HEK293 (cell line): ENCODE data around the gene IRS1.

Experiments
- CTCF ChIA-PET: fragments of 350-600 bp; formaldehyde crosslinking; extraction: SDS; loops from one replicate; lab custom pipeline; 2021; ENCODE audit warnings: antibody characterized with exemption; lab: Yijun Ruan, JAX
- POLR2A ChIA-PET: fragments of 300-600 bp; formaldehyde crosslinking; extraction: SDS; loops from one replicate; lab custom pipeline; 2020; ENCODE audit warnings: antibody characterized with exemption, inconsistent platforms; lab: Yijun Ruan, JAX
- H3K27ac ChIP-seq: fragments of 200-500 bp; sonication (Bioruptor generic); 2 replicates; pipeline ENCODE4 v1.5.1; 2014; ENCODE audit warnings: low read depth, low read length, control low read depth, inconsistent platforms; ENCODE audit errors: extremely low read depth
- H3K36me3 ChIP-seq, 2 experiments: fragments of 200-500 bp in 1 of 2; sonication (Bioruptor generic) in 1 of 2; 1 replicate in 1 of 2; 2 replicates in 1 of 2; pipeline ENCODE4 v1.5.1; 2014 to 2017; ENCODE audit warnings: inconsistent platforms in 2 of 2, low read length in 2 of 2; ENCODE audit not compliant: control insufficient read depth in 2 of 2, insufficient read depth in 1 of 2
- H3K4me1 ChIP-seq: fragments of 200-500 bp; sonication (Bioruptor generic); 2 replicates; pipeline ENCODE4 v1.5.1; 2014; ENCODE audit warnings: mild to moderate bottlenecking, low read length, inconsistent platforms; ENCODE audit not compliant: control insufficient read depth, insufficient read depth
- H3K4me3 ChIP-seq: 2 replicates; pipeline ENCODE4 v1.5.1; 2011; ENCODE audit warnings: low read depth, mild to moderate bottlenecking, control low read depth, low read length, moderate library complexity
- H3K9me3 ChIP-seq: fragments of 200-500 bp; sonication (Bioruptor generic); 2 replicates; pipeline ENCODE4 v1.5.1; 2014; ENCODE audit warnings: low read depth, low read length, inconsistent platforms; ENCODE audit not compliant: control insufficient read depth, insufficient read depth
- ATF2 ChIP-seq: fragments of 450-650 bp; formaldehyde crosslinking; IDR thresholded peaks from 2 replicates; pipeline ENCODE4 v1.5.1; 2016; ENCODE audit warnings: missing biosample characterization, missing genetic modification characterization, low read depth
- BCL11A ChIP-seq: fragments of 450-650 bp; formaldehyde crosslinking; IDR thresholded peaks from 2 replicates; pipeline ENCODE4 v1.5.1; 2016; ENCODE audit warnings: low read depth, missing biosample characterization, missing genetic modification characterization
- ELK4 ChIP-seq: IDR thresholded peaks from 2 replicates; pipeline ENCODE4 v1.6.1; 2011; ENCODE audit warnings: mild to moderate bottlenecking, low read depth, low read length, borderline replicate concordance
- IKZF3 ChIP-seq: fragments of 450-650 bp; IDR thresholded peaks from 2 replicates; pipeline ENCODE4 v1.5.0; 2018; ENCODE audit warnings: missing biosample characterization, mild to moderate bottlenecking, missing genetic modification characterization, moderate library complexity
- KLF9 ChIP-seq: fragments of 450-650 bp; formaldehyde crosslinking; IDR thresholded peaks from 2 replicates; pipeline ENCODE4 v1.5.1; 2016; ENCODE audit warnings: missing biosample characterization, missing genetic modification characterization, low read depth
- MYNN ChIP-seq: fragments of 450-650 bp; formaldehyde crosslinking; IDR thresholded peaks from 2 replicates; pipeline ENCODE4 v1.5.1; 2016; ENCODE audit warnings: missing biosample characterization, missing genetic modification characterization, borderline replicate concordance
- OVOL3 ChIP-seq: fragments of 450-650 bp; formaldehyde crosslinking; IDR thresholded peaks from 2 replicates; pipeline ENCODE4 v1.5.1; 2016; ENCODE audit warnings: missing biosample characterization, missing genetic modification characterization
- PATZ1 ChIP-seq: fragments of 450-650 bp; formaldehyde crosslinking; IDR thresholded peaks from 2 replicates; pipeline ENCODE4 v1.5.1; 2016; ENCODE audit warnings: missing biosample characterization, missing genetic modification characterization
- PRDM4 ChIP-seq: fragments of 450-650 bp; formaldehyde crosslinking; IDR thresholded peaks from 2 replicates; pipeline ENCODE4 v1.5.1; 2017; ENCODE audit warnings: missing biosample characterization, missing genetic modification characterization
- SCRT1 ChIP-seq: fragments of 450-650 bp; formaldehyde crosslinking; IDR thresholded peaks from 2 replicates; pipeline ENCODE4 v1.5.1; 2016; ENCODE audit warnings: missing biosample characterization, missing genetic modification characterization, borderline replicate concordance
- ZFP69B ChIP-seq: fragments of 450-650 bp; formaldehyde crosslinking; IDR thresholded peaks from 2 replicates; pipeline ENCODE4 v1.5.1; 2016; ENCODE audit warnings: missing biosample characterization, missing genetic modification characterization
- ZNF10 ChIP-seq: fragments of 450-650 bp; formaldehyde crosslinking; IDR thresholded peaks from 2 replicates; pipeline ENCODE4 v1.5.1; 2017; ENCODE audit warnings: missing biosample characterization, missing genetic modification characterization
- ZNF146 ChIP-seq: fragments of 450-650 bp; formaldehyde crosslinking; IDR thresholded peaks from 2 replicates; pipeline ENCODE4 v1.5.1; 2016; ENCODE audit warnings: missing biosample characterization, missing genetic modification characterization
- ZNF184 ChIP-seq: fragments of 450-650 bp; IDR thresholded peaks from 2 replicates; pipeline ENCODE4 v1.5.1; 2018; ENCODE audit warnings: missing biosample characterization, mild to moderate bottlenecking, missing genetic modification characterization
- ZNF239 ChIP-seq: fragments of 450-650 bp; formaldehyde crosslinking; IDR thresholded peaks from 2 replicates; pipeline ENCODE4 v1.5.1; 2016; ENCODE audit warnings: missing biosample characterization, missing genetic modification characterization
- ZNF26 ChIP-seq: fragments of 450-650 bp; formaldehyde crosslinking; IDR thresholded peaks from 2 replicates; pipeline ENCODE4 v1.5.1; 2016; ENCODE audit warnings: missing biosample characterization, missing genetic modification characterization
- ZNF521 ChIP-seq: fragments of 450-650 bp; formaldehyde crosslinking; IDR thresholded peaks from 2 replicates; pipeline ENCODE4 v1.5.1; 2017; ENCODE audit warnings: missing biosample characterization, mild to moderate bottlenecking, missing genetic modification characterization
- ZNF629 ChIP-seq: fragments of 450-650 bp; formaldehyde crosslinking; IDR thresholded peaks from 2 replicates; pipeline ENCODE4 v1.5.1; 2017; ENCODE audit warnings: missing biosample characterization, missing genetic modification characterization
- ZNF654 ChIP-seq: fragments of 450-650 bp; formaldehyde crosslinking; IDR thresholded peaks from 2 replicates; pipeline ENCODE4 v1.5.1; 2016; ENCODE audit warnings: low read depth, missing biosample characterization, missing genetic modification characterization
- ZNF701 ChIP-seq: fragments of 450-650 bp; formaldehyde crosslinking; IDR thresholded peaks from 2 replicates; pipeline ENCODE4 v1.5.1; 2016; ENCODE audit warnings: missing biosample characterization, missing genetic modification characterization
- ZNF707 ChIP-seq: fragments of 450-650 bp; formaldehyde crosslinking; IDR thresholded peaks from 2 replicates; pipeline ENCODE4 v1.5.1; 2016; ENCODE audit warnings: missing biosample characterization, missing genetic modification characterization

The IRS1 gene

GRCh38 chr2:226802573-226802972 lies 3.0 kb upstream of the IRS1 start (continued):
- TF ChIP-seq SCRT1 (tag by site-specific recombination) (no peak), ZNF629 (peak; percentile 36; the same call in 1 of the 2 replicates), ZNF654 (peak; percentile 59)

- Histone ChIP-seq H3K36me3 (peaks cover 0 to 21% of the 10 kb centered on the region in 2 experiments; a peak in 1 of 3 replicates), H3K4me1 (no peaks in the 10 kb centered on the region; the same call in 1 of the 2 replicates), H3K27ac (0 out of 2 replicates have a peak overlapping the region, but pooled peaks have one; percentile 97), H3K9me3 (no peaks in the 10 kb centered on the region), H3K4me3 (no peak overlapping the region)
- TF ChIP-seq ZNF10 (tag by site-specific recombination): no peak
- no peak for TF ChIP-seq ZNF26
- no peak for TF ChIP-seq MYNN (tag by site-specific recombination)
- TF ChIP-seq ZNF521: no peak
- TF ChIP-seq ATF2 (tag by site-specific recombination): no peak
- no peak for TF ChIP-seq ZFP69B
- TF ChIP-seq ELK4: no peak
- TF ChIP-seq IKZF3 (tag by site-specific recombination): no peak
- no peak for TF ChIP-seq OVOL3 (tag by site-specific recombination)
- no peak for TF ChIP-seq BCL11A (tag by site-specific recombination)
- TF ChIP-seq KLF9: no peak
- TF ChIP-seq ZNF701 (tag by site-specific recombination): no peak
- TF ChIP-seq ZNF184: no peak
- no peak for TF ChIP-seq ZNF707 (tag by site-specific recombination)
- no peak for TF ChIP-seq ZNF239 (tag by site-specific recombination)
- TF ChIP-seq PATZ1 (tag by site-specific recombination): no peak
- TF ChIP-seq PRDM4: no peak
- no peak for TF ChIP-seq ZNF146 (tag by site-specific recombination)
- CTCF ChIA-PET: interaction anchor here (0.6 to 2.3 kb wide), 19 partner anchors 10 to 1139 kb away, joined by 3 to 11 read pairs (median 4); no protein-coding TSS in a partner anchor
- POLR2A ChIA-PET: no interaction called here
These were observed 1.5 kb upstream of the IRS1 start for GRCh38 chr2:226800941-226801784.
